Left ventricle myocardium inferior (tissue), 1 donor: Measurements from ENCODE around the gene C16orf78. TPM values are rescaled to one million over a fixed set of nuclear protein-coding genes. Genes with fewer than 3 reads are reported as not detected.

Experiments
- DNase-seq: peaks from one replicate; pipeline ENCODE4 v3.0.0-alpha.2; 2020
- H3K27ac ChIP-seq: fragments of 200-600 bp; replicated peaks from 2 replicates; pipeline ENCODE4 v1.8.0; 2021
- H3K27me3 ChIP-seq: fragments of 200-600 bp; 2 replicates; pipeline ENCODE4 v1.8.0; 2021; ENCODE audit warnings: low read depth
- H3K36me3 ChIP-seq: fragments of 200-600 bp; 2 replicates; pipeline ENCODE4 v1.8.0; 2021
- H3K4me1 ChIP-seq: fragments of 200-600 bp; 2 replicates; pipeline ENCODE4 v1.8.0; 2021
- H3K4me3 ChIP-seq: fragments of 200-600 bp; 2 replicates; pipeline ENCODE4 v1.8.0; 2021; ENCODE audit warnings: mild to moderate bottlenecking, moderate library complexity
- H3K9me3 ChIP-seq: fragments of 200-600 bp; replicated peaks from 2 replicates; pipeline ENCODE4 v1.8.0; 2021
- CTCF ChIP-seq: fragments of 200-600 bp; IDR thresholded peaks from 2 replicates; pipeline ENCODE4 v1.8.0; 2021; ENCODE audit warnings: antibody characterized with exemption, mild to moderate bottlenecking, borderline replicate concordance
- intact Hi-C: fragments of 100-400 bp; cut with micrococcal nuclease; formaldehyde crosslinking; loops from one replicate; pipeline ENCODE4 v1.11.0; 2022
- total RNA-seq: library from RNA; stranded (reverse); fragmentation: NEBNext Ultra II Directional; extraction: Animal tissue kit (Norgen Biotek cat#: 25700); gene quantifications from one replicate; pipeline ENCODE4 v1.2.1, GENCODE V29; 2021
- donor health status: DM: no; HTN: yes; CAD: no; lungs with severe emphysema.

C16orf78 gene
- total RNA-seq, 1 donor from 2014 or later = not detected

- intact Hi-C loops = no loop called here
- DNase-seq = no peak
- TF ChIP-seq CTCF = no peak
- Histone ChIP-seq H3K36me3 (no peaks in the 10 kb centered on the region), H3K4me3 (no peak overlapping the region), H3K4me1 (peaks cover 11% of the 10 kb centered on the region), H3K27me3 (peaks cover 17% of the 10 kb centered on the region), H3K27ac (no peak overlapping the region), H3K9me3 (no peaks in the 10 kb centered on the region)
Measured at GRCh38 chr16:49446805-49447204, 73.2 kb downstream of the C16orf78 start.

Other genes starting within 250 kb of the C16orf78 start
- gene CBLN1, start 92.0 kb upstream of the C16orf78 start, total RNA-seq = 0.77 TPM